WERI-Rb-1 (cell line): ENCODE results near the gene CAMTA1.

Experiments used
- DNase-seq: peaks from one replicate; pipeline ENCODE4 v3.0.0-alpha.2; 2020
- H3K27ac ChIP-seq: fragments of 250-450 bp; sonication (Bioruptor Pico); 2 replicates; pipeline ENCODE4 v1.5.1; 2020; ENCODE audit warnings: mild to moderate bottlenecking, moderate library complexity
- H3K27me3 ChIP-seq: fragments of 250-450 bp; sonication (Bioruptor Pico); 2 replicates; pipeline ENCODE4 v1.5.1; 2021; ENCODE audit warnings: mild to moderate bottlenecking, low read depth, moderate library complexity; ENCODE audit not compliant: insufficient read depth, severe bottlenecking
- H3K36me3 ChIP-seq: fragments of 250-450 bp; sonication (Bioruptor Pico); 2 replicates; pipeline ENCODE4 v1.5.1; 2020; ENCODE audit warnings: mild to moderate bottlenecking, moderate library complexity
- H3K4me3 ChIP-seq: 2 replicates; pipeline ENCODE4 v1.5.1; 2011; ENCODE audit warnings: low read depth, mild to moderate bottlenecking, control low read depth, low read length
- H3K9me3 ChIP-seq: fragments of 250-450 bp; sonication (Bioruptor Pico); 2 replicates; pipeline ENCODE4 v1.5.1; 2021; ENCODE audit warnings: mild to moderate bottlenecking, moderate library complexity; ENCODE audit not compliant: severe bottlenecking
- CTCF ChIP-seq: IDR thresholded peaks from 2 replicates; pipeline ENCODE4 v1.5.1; 2011; ENCODE audit warnings: low read depth, mild to moderate bottlenecking, control low read depth, inconsistent platforms, low read length

The CAMTA1 gene

DNA sequence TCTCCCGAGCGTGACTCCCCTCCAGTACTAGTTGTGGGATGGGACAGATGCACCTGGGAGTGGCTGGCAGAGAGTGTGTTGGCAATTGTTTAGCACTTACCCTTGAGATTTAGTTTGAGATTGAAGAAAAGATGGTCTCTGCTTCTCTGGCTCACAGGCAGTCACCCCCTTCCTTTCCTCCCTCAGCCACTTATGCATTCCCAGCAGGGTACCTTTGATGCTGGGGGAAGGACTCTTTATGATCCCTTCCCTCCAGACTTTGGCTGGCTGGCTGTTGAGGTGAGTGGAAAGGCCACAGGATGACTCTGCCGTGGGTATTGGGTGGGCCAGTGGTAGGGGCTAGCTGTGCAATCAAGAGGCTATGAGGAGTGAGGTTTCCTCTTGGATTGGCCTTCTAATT is 236.8 kb downstream of the CAMTA1 start:
- no peak overlapping the region for H3K27ac ChIP-seq
- H3K9me3 ChIP-seq, result no peaks in the 10 kb centered on the region
- no peaks in the 10 kb centered on the region for H3K36me3 ChIP-seq
- no peak for DNase-seq
- no peak for TF ChIP-seq CTCF
- no peak overlapping the region for H3K4me3 ChIP-seq
- H3K27me3 ChIP-seq, result no peaks in the 10 kb centered on the region

GRCh38 chr1:7025013-7025412 is 239.8 kb downstream of the CAMTA1 start:
- H3K9me3 ChIP-seq, result no peaks in the 10 kb centered on the region
- TF ChIP-seq CTCF, result no peak
- DNase-seq, result no peak
- no peaks in the 10 kb centered on the region for H3K36me3 ChIP-seq
- H3K4me3 ChIP-seq, result no peak overlapping the region
- H3K27ac ChIP-seq, result no peak overlapping the region
- H3K27me3 ChIP-seq, result no peaks in the 10 kb centered on the region

DNA sequence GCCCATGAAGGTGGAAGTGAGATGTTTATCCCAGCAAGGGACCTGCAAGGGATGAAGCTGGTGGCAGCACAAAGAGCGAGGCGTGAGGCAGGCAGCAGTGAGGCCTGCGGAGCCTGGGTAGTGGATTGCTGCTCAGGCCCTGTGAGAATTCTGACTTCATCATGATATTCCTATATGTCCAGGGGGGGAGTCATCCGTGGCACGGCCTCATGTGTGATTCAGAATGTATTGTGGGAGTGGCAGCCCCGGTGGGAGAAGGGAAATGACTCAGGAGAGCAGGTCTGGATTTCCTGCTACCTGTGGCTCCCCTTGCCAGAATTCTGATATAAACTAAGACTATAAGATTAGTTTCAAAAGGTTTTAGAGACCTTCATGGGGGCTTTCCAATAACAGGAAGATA is 240.9 kb downstream of the CAMTA1 start:
- H3K4me3 ChIP-seq, result no peak overlapping the region
- H3K27ac ChIP-seq, result no peak overlapping the region
- DNase-seq, result no peak
- H3K27me3 ChIP-seq, result no peaks in the 10 kb centered on the region
- TF ChIP-seq CTCF, result no peak
- H3K36me3 ChIP-seq, result no peaks in the 10 kb centered on the region
- H3K9me3 ChIP-seq, result no peaks in the 10 kb centered on the region

DNA sequence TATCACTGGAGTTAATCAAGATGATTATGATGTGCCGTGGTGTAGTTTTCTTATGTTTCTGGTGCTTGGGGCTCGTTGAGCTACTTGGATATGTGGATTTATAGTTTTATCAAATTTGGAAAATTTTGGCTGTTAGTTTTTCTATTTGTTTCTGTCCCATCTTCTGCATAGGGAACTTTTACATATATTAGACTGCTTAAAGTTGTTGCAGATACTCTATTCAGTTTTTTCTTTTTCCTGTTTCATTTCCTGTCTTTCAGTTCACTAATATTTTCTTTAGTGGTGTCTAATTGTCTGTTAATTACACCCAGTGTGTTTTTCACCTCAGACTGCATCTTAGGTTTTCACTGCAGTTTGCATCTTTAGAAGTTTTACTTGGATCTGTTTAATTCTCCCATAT is 247.7 kb downstream of the CAMTA1 start:
- no peaks in the 10 kb centered on the region for H3K36me3 ChIP-seq
- H3K27me3 ChIP-seq, result no peaks in the 10 kb centered on the region
- no peak overlapping the region for H3K27ac ChIP-seq
- no peaks in the 10 kb centered on the region for H3K9me3 ChIP-seq
- DNase-seq, result no peak
- H3K4me3 ChIP-seq, result no peak overlapping the region
- no peak for TF ChIP-seq CTCF

DNA sequence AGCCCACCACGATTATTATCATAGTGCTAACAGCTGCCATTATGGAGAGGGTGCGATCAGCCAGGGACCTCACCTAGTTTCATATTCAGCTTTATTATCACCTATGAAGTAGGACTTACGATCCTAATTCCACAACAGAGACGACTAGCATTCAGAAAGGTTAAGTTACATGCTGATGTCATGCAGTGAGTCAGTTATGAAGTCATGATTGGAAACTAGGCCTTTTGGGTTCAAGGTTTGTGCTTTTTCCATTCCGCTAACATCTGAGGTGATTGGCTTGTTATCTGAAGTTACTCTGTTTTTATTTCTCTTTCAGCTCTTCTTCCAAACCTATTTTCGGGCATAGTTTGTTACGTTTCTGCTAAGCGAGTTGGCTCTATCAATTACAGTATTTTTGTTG is 251.1 kb downstream of the CAMTA1 start:
- no peak for DNase-seq
- H3K4me3 ChIP-seq, result no peak overlapping the region
- H3K27me3 ChIP-seq, result no peaks in the 10 kb centered on the region

More for the DNA sequence above, 251.1 kb downstream of the CAMTA1 start:
- Histone ChIP-seq H3K9me3 (no peaks in the 10 kb centered on the region), H3K36me3 (no peaks in the 10 kb centered on the region), H3K27ac (no peak overlapping the region)
- no peak for TF ChIP-seq CTCF
